Cardiac fibroblast (primary cell): ENCODE data around the gene SH3PXD2B.

Experiments used
- DNase-seq, 2 donors: peaks; one replicate each; pipeline versions ENCODE4 v3.0.0 to v3.0.0-alpha.2; 2010; ENCODE audit warnings: low read depth in 2 of 2
- H3K4me3 ChIP-seq, 2 donors: replicated peaks in 1 of 2; 1 replicate in 1 of 2; 2 replicates in 1 of 2; pipeline ENCODE4 v1.5.1; 2011; ENCODE audit warnings: low read depth in 2 of 2, low read length in 2 of 2, mild to moderate bottlenecking in 2 of 2, moderate library complexity in 1 of 2
- CTCF ChIP-seq: IDR thresholded peaks from one replicate; pipeline ENCODE4 v1.5.1; 2011; ENCODE audit warnings: low read depth, mild to moderate bottlenecking, low read length, inconsistent platforms

The SH3PXD2B gene

GRCh38 chr5:172466062-172466461 is 11.7 kb upstream of the SH3PXD2B start:
- DNase-seq: no peak
- no peak for TF ChIP-seq CTCF

GRCh38 chr5:172463031-172463430 is 8.7 kb upstream of the SH3PXD2B start:
- no peak overlapping the region for H3K4me3 ChIP-seq
- TF ChIP-seq CTCF: no peak
- DNase-seq: no peak

More at GRCh38 chr5:172466062-172466461, 11.7 kb upstream of the SH3PXD2B start:
- no peak overlapping the region for H3K4me3 ChIP-seq

- no peak for DNase-seq
- no peak overlapping the region for H3K4me3 ChIP-seq
- TF ChIP-seq CTCF: no peak
These were observed 5.4 kb upstream of the SH3PXD2B start for GRCh38 chr5:172459783-172460165.

- no peak for TF ChIP-seq CTCF
- no peak for DNase-seq
- H3K4me3 ChIP-seq: no peak overlapping the region
These were observed 4.9 kb upstream of the SH3PXD2B start for GRCh38 chr5:172458976-172459782.

- TF ChIP-seq CTCF: no peak
- no peak overlapping the region for H3K4me3 ChIP-seq
- no peak for DNase-seq
These were observed 1.9 kb upstream of the SH3PXD2B start for GRCh38 chr5:172456076-172456722.

GRCh38 chr5:172455511-172456061 is 1.3 kb upstream of the SH3PXD2B start:
- no peak overlapping the region for H3K4me3 ChIP-seq
- TF ChIP-seq CTCF: no peak
- DNase-seq: peak; percentile 67 to 72
